ENCODE data around the gene NKX3-2.

The NKX3-2 gene

DNA sequence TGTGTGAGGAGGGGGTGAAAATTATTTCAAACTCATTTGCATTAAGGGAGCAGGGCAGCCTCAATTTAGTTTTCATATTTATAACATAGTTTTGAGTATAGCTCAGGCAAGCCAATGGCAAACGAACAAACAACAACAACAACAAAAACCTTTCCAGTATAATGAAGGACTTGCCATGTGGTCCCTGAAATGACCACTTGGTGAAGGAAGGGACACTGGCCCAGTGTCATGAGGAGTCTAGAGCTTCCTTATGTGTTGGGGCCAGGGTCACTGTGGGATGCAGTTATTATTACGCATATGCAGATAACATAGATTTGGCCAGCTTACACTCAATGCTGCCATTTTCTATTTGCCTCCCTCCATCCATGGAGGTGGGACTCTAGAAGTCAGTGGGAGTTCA is 23.3 kb downstream of the NKX3-2 start:
- in situ Hi-C loops (cut with HindIII; ENCODE audit: low sequenced_read_pairs): no loop called here

- in situ Hi-C loops (cut with HindIII; ENCODE audit: low sequenced_read_pairs): no loop called here
These were observed 27.9 kb downstream of the NKX3-2 start for GRCh38 chr4:13516315-13516860.

GRCh38 chr4:13515268-13515667 is 29.0 kb downstream of the NKX3-2 start:
- in situ Hi-C loops (cut with HindIII; ENCODE audit: low sequenced_read_pairs): no loop called here

- in situ Hi-C loops (cut with HindIII; ENCODE audit: low sequenced_read_pairs): no loop called here
These were observed 29.6 kb downstream of the NKX3-2 start for GRCh38 chr4:13514722-13515121.

- in situ Hi-C loops (cut with HindIII; ENCODE audit: low sequenced_read_pairs): no loop called here
These were observed 33.2 kb downstream of the NKX3-2 start for GRCh38 chr4:13511101-13511500.

GRCh38 chr4:13509442-13509841 is 34.9 kb downstream of the NKX3-2 start:
- in situ Hi-C loops (cut with HindIII; ENCODE audit: low sequenced_read_pairs): no loop called here

DNA sequence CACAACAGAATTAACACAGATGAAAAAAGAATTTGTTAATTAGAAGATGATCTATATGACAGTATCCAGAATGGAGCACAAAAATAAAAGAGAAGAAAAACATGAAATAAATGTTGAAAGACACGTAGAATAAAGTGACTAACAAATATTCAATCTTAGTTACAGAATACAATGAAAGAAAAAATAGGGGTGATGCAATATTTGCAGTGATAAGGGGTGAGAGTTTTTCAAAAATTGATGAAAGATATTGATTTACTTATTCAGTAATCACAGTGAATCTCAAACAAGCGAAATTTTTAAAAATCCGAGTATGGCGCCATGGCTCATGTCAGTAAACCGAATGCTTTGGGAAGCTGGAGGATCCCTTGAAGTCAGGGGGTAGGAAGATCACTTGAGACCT is 39.9 kb downstream of the NKX3-2 start:
- in situ Hi-C loops (cut with HindIII; ENCODE audit: low sequenced_read_pairs): no loop called here

DNA sequence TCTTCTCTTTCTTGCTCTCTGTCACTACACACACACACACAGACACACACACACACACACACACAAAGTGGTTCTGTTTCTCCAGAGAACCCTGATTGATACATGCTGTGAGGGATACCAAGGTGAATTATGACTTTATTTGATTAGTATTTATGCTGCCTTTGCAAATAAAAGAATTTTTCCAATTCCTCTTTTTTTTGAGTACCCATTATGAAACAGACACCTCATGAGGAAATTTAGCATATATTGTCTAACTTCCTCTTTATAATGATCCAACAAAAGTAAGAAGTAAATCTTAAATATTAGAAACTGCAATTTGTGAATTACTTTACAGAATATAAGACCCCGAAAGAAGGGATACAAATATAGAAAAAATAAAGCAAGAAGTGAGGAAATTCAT is 45.8 kb downstream of the NKX3-2 start:
- in situ Hi-C loops (cut with HindIII; ENCODE audit: low sequenced_read_pairs): loop anchor here (5.0 kb wide), 1 partner anchor 34 kb away; no protein-coding TSS in a partner anchor

- in situ Hi-C loops (cut with HindIII; ENCODE audit: low sequenced_read_pairs): loop anchor here (5.0 kb wide), 1 partner anchor 36 kb away; no protein-coding TSS in a partner anchor
These were observed 47.7 kb downstream of the NKX3-2 start for GRCh38 chr4:13496605-13497004.

DNA sequence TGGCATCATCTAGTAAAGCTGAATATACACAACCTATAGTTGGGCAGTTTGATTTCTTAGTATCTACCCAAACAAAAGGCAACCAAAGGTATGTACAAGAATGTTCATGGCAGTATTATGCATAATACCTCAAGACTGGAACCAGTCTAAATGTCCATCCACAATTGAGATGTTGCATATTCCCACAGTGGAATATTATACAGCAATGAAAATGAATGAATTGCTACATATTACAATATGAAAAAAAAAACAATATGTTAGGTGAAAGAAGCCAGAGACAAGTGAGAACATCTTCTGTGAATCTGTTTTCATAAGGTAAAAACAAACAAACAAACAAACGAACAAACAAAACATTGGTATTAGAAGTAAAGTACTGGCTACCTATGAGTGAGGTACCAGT is 48.6 kb downstream of the NKX3-2 start:
- in situ Hi-C loops (cut with HindIII; ENCODE audit: low sequenced_read_pairs): loop anchor here (5.0 kb wide), 1 partner anchor 37 kb away; no protein-coding TSS in a partner anchor

DNA sequence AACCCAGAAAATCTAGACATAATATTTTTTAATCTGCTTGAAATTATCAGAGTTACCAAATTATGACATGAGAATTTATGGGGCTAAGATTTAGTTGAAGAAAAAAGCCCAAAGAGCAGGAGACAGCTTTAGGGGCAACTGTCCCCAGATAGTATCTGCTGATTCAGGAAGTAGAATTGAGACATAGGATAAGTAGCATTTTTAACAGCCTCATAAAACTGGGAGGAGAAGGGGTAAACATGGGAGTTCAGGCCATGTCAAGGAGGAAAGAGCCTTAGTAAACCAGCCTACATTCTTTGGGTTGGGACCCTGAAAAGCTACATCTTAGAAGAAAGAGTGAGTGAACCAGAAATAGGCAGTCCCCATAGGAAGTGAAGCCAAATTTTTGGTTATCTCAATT is 50.5 kb downstream of the NKX3-2 start:
- in situ Hi-C loops (cut with HindIII; ENCODE audit: low sequenced_read_pairs): no loop called here

DNA sequence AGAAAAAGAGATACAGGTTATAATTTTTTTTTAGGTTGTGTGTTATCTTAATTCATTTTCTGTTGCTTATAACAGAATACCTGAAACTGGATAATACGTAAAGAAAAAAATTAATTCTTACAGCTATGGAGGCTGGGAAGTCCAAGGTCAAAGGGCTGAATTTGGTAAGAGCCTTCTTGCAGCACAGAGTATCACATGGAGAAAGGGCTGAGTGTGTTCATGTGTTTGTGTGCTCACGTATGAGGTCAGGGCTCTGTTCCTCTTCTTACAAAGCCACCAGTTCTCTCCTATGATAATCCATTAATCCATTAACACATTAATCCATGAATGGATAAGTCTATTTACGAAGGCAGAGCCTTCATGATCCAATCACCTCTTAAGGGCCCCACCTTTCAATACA is 51.6 kb downstream of the NKX3-2 start:
- in situ Hi-C loops (cut with HindIII; ENCODE audit: low sequenced_read_pairs): no loop called here
